ENCODE measurements around the gene GCK. TPM values are rescaled to one million over a fixed set of nuclear protein-coding genes. Genes with fewer than 3 reads are reported as not detected.

Gene GCK
- total and polyA plus RNA-seq, 2 donors (not counting 1 experiment from before 2014, with no cell fraction given): 0.22 to 0.24 TPM

- Histone ChIP-seq H3K4me2 (replicated peaks; ENCODE audit: low read depth, low read length, poor library complexity, severe bottlenecking) (no peak overlapping the region), H2AFZ (ENCODE audit: insufficient read depth, low read depth, low read length, poor library complexity, severe bottlenecking) (no peak overlapping the region), H3K4me3 (ENCODE audit: control extremely low read depth in 1 of 5, extremely low read depth in 1 of 5, insufficient read depth in 1 of 5, low read depth in 2 of 5, low read length in 4 of 5) (no peak overlapping the region), H3K27me3 (replicated peaks in 1 of 4; ENCODE audit: control extremely low read depth in 1 of 4, control insufficient read depth in 3 of 4, insufficient read depth in 4 of 4, low read length in 3 of 4) (no peaks in the 10 kb centered on the region), H3K9ac (ENCODE audit: low read length) (no peak overlapping the region), H3K27ac (ENCODE audit: low read length in 2 of 2) (no peak overlapping the region), H4K20me1 (ENCODE audit: control insufficient read depth, insufficient read depth, low read length, poor library complexity, severe bottlenecking) (no peaks in the 10 kb centered on the region), H3K9me3 (ENCODE audit: control extremely low read depth in 1 of 3, control insufficient read depth in 2 of 3, insufficient read depth in 1 of 3, low read length in 2 of 3) (no peaks in the 10 kb centered on the region), H3K4me1 (ENCODE audit: control insufficient read depth in 2 of 2, insufficient read depth in 2 of 2, low read length in 2 of 2) (peaks cover 0 to 3% of the 10 kb centered on the region in 2 donors), H3K36me3 (replicated peaks in 1 of 2; ENCODE audit: control extremely low read depth in 1 of 2, control insufficient read depth in 1 of 2, extremely low read depth in 1 of 2, insufficient read depth in 2 of 2, low read length in 1 of 2) (peaks cover 0 to 2% of the 10 kb centered on the region in 2 experiments), H3K79me2 (ENCODE audit: control insufficient read depth, insufficient read depth, low read length) (no peaks in the 10 kb centered on the region)
- Mint-ChIP-seq H3K9me3 (ENCODE audit: insufficient read depth) (no peaks in the 10 kb centered on the region), H3K27ac (no peak overlapping the region), H3K27me3 (peaks cover 4% of the 10 kb centered on the region), H3K4me3 (no peak overlapping the region), H3K4me1 (peaks cover 2% of the 10 kb centered on the region)
- TF ChIP-seq CTCF (IDR thresholded peaks at IDR 0.05) (no peak), EZH2 (IDR thresholded peaks at IDR 0.05; ENCODE audit: borderline replicate concordance, insufficient read depth, low read depth, low read length, poor library complexity, severe bottlenecking) (no peak)
- no peak for DNase-seq
- no peak for ATAC-seq (ENCODE audit: low read depth)
- WGBS (ENCODE audit: insufficient coverage): 89% methylated on average over 14 of the region's 18 CpGs
- CTCF ChIA-PET: interaction anchor here (0.7 kb wide), 2 partner anchors 16 to 339 kb away, joined by 3 read pairs; no protein-coding TSS in a partner anchor
- POLR2A ChIA-PET: interaction anchor here (0.7 kb wide), 1 partner anchor 80 kb away, joined by 6 read pairs; no protein-coding TSS in a partner anchor
- intact Hi-C loops (cut with micrococcal nuclease): no loop called here
These were observed 30.3 kb upstream of the GCK start for GRCh38 chr7:44219371-44220045.
